ENCODE data around the gene YJEFN3. TPM values are rescaled to one million over a fixed set of nuclear protein-coding genes. Genes with fewer than 3 reads are reported as not detected.

The YJEFN3 gene
- total RNA-seq, 2 donors from 2014 or later, result 7.3 to 12.6 TPM

DNA sequence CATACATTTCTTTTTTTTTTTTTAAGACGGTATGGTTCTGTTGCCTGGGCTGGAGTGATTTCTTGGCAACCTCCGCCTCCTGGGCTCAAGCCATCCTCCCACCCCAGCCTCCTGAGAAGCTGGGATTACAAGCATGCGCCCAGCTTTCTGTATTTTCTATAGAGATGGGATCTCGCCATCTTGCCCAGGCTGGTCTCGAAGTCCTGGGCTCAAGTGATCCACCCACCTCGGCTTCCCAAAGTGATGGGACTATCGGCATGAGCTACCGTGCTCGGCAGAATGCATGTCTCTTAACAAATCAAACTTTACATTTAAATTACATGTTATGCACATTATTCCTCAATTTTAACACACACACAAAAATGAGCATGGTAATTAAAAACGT lies 11.5 kb upstream of the YJEFN3 start:
- H3K9ac ChIP-seq (ENCODE audit: extremely low read depth, low read length, poor library complexity, severe bottlenecking), result peak overlapping the region; percentile 79
- no peak overlapping the region for H3K27ac Mint-ChIP-seq
- no peak for DNase-seq

DNA sequence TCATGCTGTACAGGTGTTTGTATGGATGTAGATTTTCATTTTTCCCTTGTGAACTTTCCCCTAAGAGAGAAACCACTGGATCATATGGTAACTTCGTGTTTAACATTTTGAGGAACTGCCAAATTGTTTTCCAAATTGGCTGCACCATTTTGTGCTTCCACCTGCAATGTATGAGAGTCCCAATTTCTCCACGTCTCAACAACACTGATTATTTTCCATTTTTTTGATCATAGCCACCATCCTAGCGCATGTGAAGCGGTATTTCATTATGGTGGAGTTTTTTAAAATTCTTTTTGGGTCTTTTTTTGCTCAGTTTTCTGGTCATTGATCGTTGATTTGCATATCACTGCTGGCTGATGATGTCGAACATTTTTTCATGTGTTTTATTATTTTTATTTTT lies 7.7 kb upstream of the YJEFN3 start:
- Mint-ChIP-seq H3K27me3 (ENCODE audit: insufficient read depth) (no peaks in the 10 kb centered on the region), H3K4me1 (peaks cover 4% of the 10 kb centered on the region), H3K36me3 (ENCODE audit: low read depth) (peaks cover 41% of the 10 kb centered on the region), H3K9me3 (peaks cover 2% of the 10 kb centered on the region), H3K27ac (no peak overlapping the region), H3K4me3 (no peak overlapping the region)
- Histone ChIP-seq H3K9ac (ENCODE audit: extremely low read depth, low read length, poor library complexity, severe bottlenecking) (no peak overlapping the region), H3K27me3 (ENCODE audit: control insufficient read depth, insufficient read depth, low read length, poor library complexity, severe bottlenecking) (no peaks in the 10 kb centered on the region), H3K36me3 (ENCODE audit: control insufficient read depth, insufficient read depth, low read length) (peaks cover 45% of the 10 kb centered on the region), H3K4me3 (ENCODE audit: low read length) (no peak overlapping the region), H3K4me1 (ENCODE audit: control insufficient read depth, insufficient read depth, low read length) (no peaks in the 10 kb centered on the region), H3K9me3 (ENCODE audit: control insufficient read depth, low read length) (no peaks in the 10 kb centered on the region), H3K27ac (ENCODE audit: low read depth, low read length) (no peak overlapping the region)
- no peak for DNase-seq
- TF ChIP-seq, protein P1, sequence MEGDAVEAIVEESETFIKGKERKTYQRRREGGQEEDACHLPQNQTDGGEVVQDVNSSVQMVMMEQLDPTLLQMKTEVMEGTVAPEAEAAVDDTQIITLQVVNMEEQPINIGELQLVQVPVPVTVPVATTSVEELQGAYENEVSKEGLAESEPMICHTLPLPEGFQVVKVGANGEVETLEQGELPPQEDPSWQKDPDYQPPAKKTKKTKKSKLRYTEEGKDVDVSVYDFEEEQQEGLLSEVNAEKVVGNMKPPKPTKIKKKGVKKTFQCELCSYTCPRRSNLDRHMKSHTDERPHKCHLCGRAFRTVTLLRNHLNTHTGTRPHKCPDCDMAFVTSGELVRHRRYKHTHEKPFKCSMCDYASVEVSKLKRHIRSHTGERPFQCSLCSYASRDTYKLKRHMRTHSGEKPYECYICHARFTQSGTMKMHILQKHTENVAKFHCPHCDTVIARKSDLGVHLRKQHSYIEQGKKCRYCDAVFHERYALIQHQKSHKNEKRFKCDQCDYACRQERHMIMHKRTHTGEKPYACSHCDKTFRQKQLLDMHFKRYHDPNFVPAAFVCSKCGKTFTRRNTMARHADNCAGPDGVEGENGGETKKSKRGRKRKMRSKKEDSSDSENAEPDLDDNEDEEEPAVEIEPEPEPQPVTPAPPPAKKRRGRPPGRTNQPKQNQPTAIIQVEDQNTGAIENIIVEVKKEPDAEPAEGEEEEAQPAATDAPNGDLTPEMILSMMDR (conservative IDR thresholded peaks at IDR 0.05), result no peak
- WGBS, 2 experiments (ENCODE audit: insufficient coverage in 1 of 2, insufficient read length in 1 of 2), result 89 to 97% methylated on average over 4 to 6 of the region's 6 CpGs

More for the DNA sequence above, 11.5 kb upstream of the YJEFN3 start:
- Histone ChIP-seq H3K27me3 (ENCODE audit: control insufficient read depth, insufficient read depth, low read length, poor library complexity, severe bottlenecking) (no peaks in the 10 kb centered on the region), H3K27ac (ENCODE audit: low read depth, low read length) (no peak overlapping the region), H3K36me3 (ENCODE audit: control insufficient read depth, insufficient read depth, low read length) (peaks cover 27% of the 10 kb centered on the region), H3K4me3 (ENCODE audit: low read length) (peak overlapping the region; percentile 98), H3K4me1 (ENCODE audit: control insufficient read depth, insufficient read depth, low read length) (no peaks in the 10 kb centered on the region), H3K9me3 (ENCODE audit: control insufficient read depth, low read length) (no peaks in the 10 kb centered on the region)
- Mint-ChIP-seq H3K27me3 (ENCODE audit: insufficient read depth) (no peaks in the 10 kb centered on the region), H3K36me3 (ENCODE audit: low read depth) (peaks cover 30% of the 10 kb centered on the region), H3K4me3 (peak overlapping the region; percentile 87), H3K4me1 (no peaks in the 10 kb centered on the region), H3K9me3 (peaks cover 2% of the 10 kb centered on the region)
- TF ChIP-seq, protein P1 (conservative IDR thresholded peaks at IDR 0.05), result no peak
- WGBS, 2 experiments (ENCODE audit: insufficient coverage in 1 of 2, insufficient read length in 1 of 2), result 96 to 100% methylated on average over 7 to 10 of the region's 10 CpGs

DNA sequence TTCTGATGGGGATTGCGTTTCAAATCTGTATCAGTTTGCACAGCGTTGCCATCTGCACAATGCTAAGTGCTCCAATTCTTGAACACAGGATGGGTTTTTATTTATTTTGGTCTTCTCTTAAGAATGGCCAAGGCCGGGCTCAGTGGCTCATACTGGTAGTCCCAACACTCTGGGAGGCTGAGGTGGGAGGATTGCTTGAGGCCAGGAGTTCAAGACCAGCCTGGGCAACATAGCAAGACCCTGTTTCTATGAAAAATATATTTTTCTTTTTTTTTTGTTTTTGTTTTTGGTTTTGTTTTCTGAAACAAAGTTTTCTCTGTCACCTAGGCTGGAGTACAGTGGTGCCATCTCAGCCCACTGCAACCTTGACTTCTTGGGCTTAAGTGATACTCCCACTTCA lies 5.5 kb upstream of the YJEFN3 start:
- TF ChIP-seq, protein P1 (conservative IDR thresholded peaks at IDR 0.05), result no peak
- Histone ChIP-seq H3K4me1 (ENCODE audit: control insufficient read depth, insufficient read depth, low read length) (no peaks in the 10 kb centered on the region), H3K27ac (ENCODE audit: low read depth, low read length) (no peak overlapping the region), H3K27me3 (ENCODE audit: control insufficient read depth, insufficient read depth, low read length, poor library complexity, severe bottlenecking) (no peaks in the 10 kb centered on the region), H3K9ac (ENCODE audit: extremely low read depth, low read length, poor library complexity, severe bottlenecking) (no peak overlapping the region), H3K36me3 (ENCODE audit: control insufficient read depth, insufficient read depth, low read length) (peaks cover 39% of the 10 kb centered on the region), H3K9me3 (ENCODE audit: control insufficient read depth, low read length) (no peaks in the 10 kb centered on the region), H3K4me3 (ENCODE audit: low read length) (no peak overlapping the region)
- 97 to 100% methylated on average over 3 of the region's 3 CpGs for WGBS, 2 experiments (ENCODE audit: insufficient coverage in 1 of 2, insufficient read length in 1 of 2)
- no peak for DNase-seq
- no peak overlapping the region for H3K4me3 Mint-ChIP-seq
- H3K9me3 Mint-ChIP-seq, result peaks cover 2% of the 10 kb centered on the region
- H3K36me3 Mint-ChIP-seq (ENCODE audit: low read depth), result peaks cover 50% of the 10 kb centered on the region
- H3K27ac Mint-ChIP-seq, result no peak overlapping the region
- peaks cover 4% of the 10 kb centered on the region for H3K4me1 Mint-ChIP-seq
- no peaks in the 10 kb centered on the region for H3K27me3 Mint-ChIP-seq (ENCODE audit: insufficient read depth)

Data from endodermal cell (in vitro differentiated cells).